GM10248 (cell line): ENCODE measurements around the gene NAGK.
A peak's percentile ranks its signal among the peaks of the same experiment; 100 is the strongest.
"Not testable (repeated sequence)": the region's sequence is repeated elsewhere in the genome, so short reads cannot be mapped to it uniquely, and the experiment has no call there.

Experiments used
- CTCF ChIA-PET: fragments of 300-600 bp; sonication (Branson Sonifier 250); formaldehyde crosslinking; extraction: SDS; loops from one replicate; lab custom pipeline; 2021; ENCODE audit warnings: antibody characterized with exemption; lab: Yijun Ruan, JAX
- POLR2A ChIA-PET: fragments of 350-650 bp; sonication (Branson Sonifier 250); formaldehyde crosslinking; extraction: SDS; loops from one replicate; lab custom pipeline; 2020; ENCODE audit warnings: antibody characterized with exemption; lab: Yijun Ruan, JAX
- DNase-seq: peaks from one replicate; pipeline ENCODE4 v3.0.0; 2012; ENCODE audit errors: extremely low spot score
- TF ChIP-seq, protein P1 (sequence below): IDR thresholded peaks from 2 replicates; pipeline ENCODE4 v1.5.1; 2012; ENCODE audit warnings: mild to moderate bottlenecking, low read depth; ENCODE audit errors: extremely low read depth, missing control alignments, control extremely low read depth

Gene NAGK

DNA sequence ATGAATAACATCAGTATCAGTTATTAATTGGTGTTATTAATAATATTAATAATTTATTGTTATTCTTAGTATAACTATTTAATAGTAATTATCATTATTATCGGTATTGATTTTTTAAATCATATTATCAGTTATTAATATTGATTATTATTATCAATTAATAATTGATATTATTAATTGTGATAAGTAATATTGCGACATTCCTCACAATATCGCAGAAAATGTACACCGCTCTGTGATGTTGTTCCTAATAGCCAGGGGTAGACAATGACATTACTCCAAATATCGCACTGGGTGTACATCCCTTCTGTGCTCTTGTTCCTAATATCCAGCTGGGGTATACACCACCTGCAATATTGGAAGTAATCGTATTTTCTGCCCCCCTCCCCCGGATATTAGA lies 23.3 kb upstream of the NAGK start:
- TF ChIP-seq, protein P1, sequence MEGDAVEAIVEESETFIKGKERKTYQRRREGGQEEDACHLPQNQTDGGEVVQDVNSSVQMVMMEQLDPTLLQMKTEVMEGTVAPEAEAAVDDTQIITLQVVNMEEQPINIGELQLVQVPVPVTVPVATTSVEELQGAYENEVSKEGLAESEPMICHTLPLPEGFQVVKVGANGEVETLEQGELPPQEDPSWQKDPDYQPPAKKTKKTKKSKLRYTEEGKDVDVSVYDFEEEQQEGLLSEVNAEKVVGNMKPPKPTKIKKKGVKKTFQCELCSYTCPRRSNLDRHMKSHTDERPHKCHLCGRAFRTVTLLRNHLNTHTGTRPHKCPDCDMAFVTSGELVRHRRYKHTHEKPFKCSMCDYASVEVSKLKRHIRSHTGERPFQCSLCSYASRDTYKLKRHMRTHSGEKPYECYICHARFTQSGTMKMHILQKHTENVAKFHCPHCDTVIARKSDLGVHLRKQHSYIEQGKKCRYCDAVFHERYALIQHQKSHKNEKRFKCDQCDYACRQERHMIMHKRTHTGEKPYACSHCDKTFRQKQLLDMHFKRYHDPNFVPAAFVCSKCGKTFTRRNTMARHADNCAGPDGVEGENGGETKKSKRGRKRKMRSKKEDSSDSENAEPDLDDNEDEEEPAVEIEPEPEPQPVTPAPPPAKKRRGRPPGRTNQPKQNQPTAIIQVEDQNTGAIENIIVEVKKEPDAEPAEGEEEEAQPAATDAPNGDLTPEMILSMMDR = no peak
- DNase-seq = no peak
- ChIA-PET POLR2A (no interaction called here), CTCF (interaction anchor here (1.0 kb wide), 1 partner anchor 25 kb away, joined by 3 read pairs; no protein-coding TSS in a partner anchor)

DNA sequence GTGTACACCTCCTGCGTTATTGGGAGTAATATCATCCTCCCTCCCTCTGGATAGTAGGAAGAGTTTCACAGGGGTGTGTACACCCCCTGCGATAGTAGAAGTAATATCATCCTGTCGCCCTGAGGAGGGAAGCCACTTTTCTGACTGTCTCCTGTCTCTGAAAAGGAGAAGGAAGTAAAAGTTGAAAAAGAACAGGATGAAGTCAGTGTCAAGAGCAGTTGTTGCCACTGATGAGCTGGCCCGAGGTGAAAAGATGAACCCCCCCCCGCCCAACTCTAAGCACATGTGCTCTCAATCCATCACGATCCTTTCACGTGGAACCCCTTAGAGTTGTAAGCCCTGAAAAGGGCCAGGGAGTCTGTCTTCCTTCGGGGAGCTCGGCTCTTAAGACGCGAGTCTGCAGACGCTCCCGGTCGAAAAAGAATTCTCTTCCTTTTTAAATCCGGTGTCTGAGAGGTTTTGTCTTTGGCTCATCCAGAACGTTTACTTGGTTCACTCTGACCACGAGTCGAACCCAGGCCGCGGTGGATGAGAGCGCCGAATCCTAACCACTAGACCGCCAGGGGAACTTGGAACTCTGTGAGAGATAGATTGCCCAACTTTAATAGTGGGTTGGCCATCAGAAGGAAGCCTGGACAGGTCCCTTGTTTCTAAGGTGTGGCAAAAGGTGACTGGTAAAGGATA lies 22.4 kb upstream of the NAGK start:
- no peak for DNase-seq
- ChIA-PET POLR2A (no interaction called here), CTCF (interaction anchor here (0.6 to 5.2 kb wide), 4 partner anchors 21 to 110 kb away, joined by 3 to 53 read pairs (median 26); no protein-coding TSS in a partner anchor)
- TF ChIP-seq, protein P1 = no peak

DNA sequence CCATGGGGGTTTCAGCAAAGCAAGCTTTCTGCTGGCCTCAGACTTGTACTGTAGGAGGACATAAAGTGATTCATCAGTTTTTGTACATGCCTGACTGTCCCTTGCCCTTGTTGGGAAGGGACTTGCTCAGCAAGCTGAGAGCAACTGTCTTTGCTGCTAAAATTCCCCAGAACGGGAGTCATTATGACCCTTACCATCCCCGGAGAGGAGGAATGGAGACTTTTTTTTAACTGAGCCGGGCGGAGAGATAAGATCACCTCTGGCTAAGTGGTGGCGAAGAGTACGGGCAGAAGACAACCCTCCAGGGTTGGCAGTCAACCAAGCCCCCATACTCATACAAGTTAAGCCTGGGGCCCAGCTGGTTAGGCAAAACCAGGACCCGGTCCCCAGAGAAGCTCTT lies 20.4 kb upstream of the NAGK start:
- CTCF ChIA-PET = interaction anchor here (1.1 to 5.2 kb wide), 5 partner anchors 14 to 108 kb away, joined by 3 to 53 read pairs (median 4); no protein-coding TSS in a partner anchor
- POLR2A ChIA-PET = no interaction called here
- TF ChIP-seq, protein P1 = no peak
- DNase-seq = no peak

DNA sequence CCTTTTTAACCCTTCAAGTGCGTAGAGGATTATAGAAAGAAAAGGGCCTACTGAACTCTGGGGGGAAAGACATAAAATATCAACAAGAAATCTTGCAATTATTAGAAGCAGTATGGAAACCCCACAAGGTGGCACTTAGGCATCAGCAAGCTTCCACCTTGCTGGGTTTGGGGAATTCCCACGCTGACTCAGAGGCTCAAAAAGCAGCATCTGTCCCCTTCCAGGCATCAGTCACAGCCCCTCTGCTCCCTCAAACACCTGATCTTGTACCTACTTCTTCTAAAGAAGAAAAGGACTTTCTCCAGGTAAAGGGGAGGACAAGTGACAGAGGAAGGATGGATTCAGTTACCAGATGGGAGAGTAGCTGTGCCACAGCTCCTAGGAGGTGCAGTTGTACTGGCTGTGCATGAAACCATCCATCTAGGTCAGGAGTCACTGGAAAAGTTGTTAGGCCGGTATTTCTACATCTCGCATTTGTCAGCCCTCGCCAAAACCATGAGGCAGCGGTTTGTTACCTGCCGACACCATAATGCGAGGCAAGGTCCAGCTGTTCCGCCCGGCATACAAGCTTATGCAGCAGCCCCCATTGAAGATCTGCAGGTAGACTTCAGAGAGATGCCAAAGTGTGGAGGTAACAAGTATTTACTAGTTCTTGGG lies 18.6 kb upstream of the NAGK start:
- peak; percentile 51 for DNase-seq
- TF ChIP-seq, protein P1 = peak; percentile 52
- CTCF ChIA-PET = interaction anchor here (0.7 to 5.2 kb wide), 13 partner anchors 11 to 122 kb away, joined by 3 to 53 read pairs (median 3); partner anchors contain the start of gene NAGK
- POLR2A ChIA-PET = interaction anchor here (0.7 kb wide), 1 partner anchor 19 kb away, joined by 4 read pairs; no protein-coding TSS in a partner anchor

DNA sequence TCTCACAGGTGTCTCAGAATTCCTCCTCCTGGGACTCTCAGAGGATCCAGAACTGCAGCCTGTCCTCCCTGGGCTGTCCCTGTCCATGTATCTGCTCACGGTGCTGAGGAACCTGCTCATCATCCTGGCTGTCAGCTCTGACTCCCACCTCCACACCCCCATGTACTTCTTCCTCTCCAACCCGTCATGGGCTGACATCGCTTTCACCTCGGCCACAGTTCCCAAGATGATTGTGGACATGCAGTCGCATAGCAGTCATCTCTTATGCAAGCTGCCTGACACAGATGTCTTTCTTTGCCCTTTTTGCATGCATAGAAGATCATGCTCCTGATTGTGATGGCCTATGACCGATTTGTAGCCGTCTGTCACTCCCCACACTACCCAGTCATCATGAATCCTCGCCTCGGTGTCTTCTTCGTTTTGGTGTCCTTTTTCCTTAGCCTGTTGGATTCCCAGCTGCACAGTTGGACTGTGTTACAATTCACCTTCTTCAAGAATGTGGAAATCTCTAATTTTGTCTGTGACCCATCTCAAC lies 13.2 kb upstream of the NAGK start:
- POLR2A ChIA-PET = not testable (repeated sequence)

DNA sequence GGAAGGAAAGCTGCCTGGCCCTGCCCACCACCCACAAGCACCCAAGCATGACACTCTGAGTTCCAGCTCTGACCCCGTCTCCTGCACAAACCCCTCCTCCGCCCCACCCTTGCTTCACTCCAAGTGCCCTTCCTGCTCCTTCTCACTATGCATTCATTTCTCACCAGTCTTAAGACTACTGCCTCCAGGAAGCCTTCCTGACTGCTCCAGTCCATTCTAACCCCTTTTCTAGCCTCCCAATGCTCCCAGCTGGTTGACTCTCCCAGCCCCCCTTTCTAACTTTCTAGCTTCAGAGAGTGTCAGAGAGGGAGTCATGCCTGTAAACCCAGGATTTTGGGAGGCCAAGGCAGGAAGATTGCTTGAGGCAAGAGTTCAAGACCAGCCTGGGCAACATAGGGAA lies 8.2 kb upstream of the NAGK start:
- CTCF ChIA-PET = interaction anchor here (1.4 to 2.3 kb wide), 7 partner anchors 8 to 95 kb away, joined by 3 to 7 read pairs (median 5); partner anchors contain the start of gene NAGK
- DNase-seq = no peak
- POLR2A ChIA-PET = no interaction called here
- TF ChIP-seq, protein P1 = no peak

More for the DNA sequence above, 13.2 kb upstream of the NAGK start:
- CTCF ChIA-PET, DNase-seq: not testable (repeated sequence)
